B cell (primary cell): ENCODE results near the gene MARCHF4. TPM values are rescaled to one million over a fixed set of nuclear protein-coding genes. Genes with fewer than 3 reads are reported as not detected.
A peak's percentile ranks its signal among the peaks of the same experiment; 100 is the strongest.

Experiments used
- ATAC-seq: fragments of 200-7000 bp; cut with Tn5 transposase; one replicate; pipeline ENCODE4 v1.10.0; 2021; ENCODE audit warnings: low read depth, mild to moderate bottlenecking, moderate number of reproducible peaks, moderate library complexity
- CTCF ChIA-PET: fragments of 350-600 bp; sonication (Branson Sonifier 250); formaldehyde crosslinking; loops from one replicate; lab custom pipeline; 2021; ENCODE audit warnings: antibody characterized with exemption, inconsistent platforms; lab: Charles Lee
- POLR2A ChIA-PET: fragments of 350-600 bp; sonication (Branson Sonifier 250); formaldehyde crosslinking; loops from one replicate; lab custom pipeline; 2021; ENCODE audit warnings: antibody characterized with exemption; lab: Charles Lee
- DNase-seq: peaks from one replicate; pipeline ENCODE4 v3.0.0; 2013
- H2AFZ ChIP-seq: 2 replicates; pipeline ENCODE4 v1.6.1; 2012; ENCODE audit warnings: mild to moderate bottlenecking, low read depth, low read length; ENCODE audit not compliant: insufficient read depth, poor library complexity, severe bottlenecking
- H3K27ac ChIP-seq, 2 donors: 1 replicate in 1 of 2; 2 replicates in 1 of 2; pipeline ENCODE4 v1.5.1; 2012 to 2013; ENCODE audit warnings: low read length in 2 of 2, mild to moderate bottlenecking in 2 of 2, moderate library complexity in 1 of 2
- H3K27me3 ChIP-seq, 4 experiments: fragments of 200-600 bp in 1 of 4; sonication (generic) in 1 of 4; replicated peaks in 1 of 4; 1 replicate in 2 of 4; 2 replicates in 2 of 4; pipeline versions ENCODE4 v1.6.1 to v1.7.0; 2013 to 2016; ENCODE audit warnings: low read length in 3 of 4, mild to moderate bottlenecking in 2 of 4, mixed read lengths in 1 of 4, moderate library complexity in 1 of 4; ENCODE audit not compliant: insufficient read depth in 4 of 4, control insufficient read depth in 3 of 4; ENCODE audit errors: control extremely low read depth in 1 of 4
- H3K36me3 ChIP-seq, 2 experiments: replicated peaks in 1 of 2; 1 replicate in 1 of 2; 2 replicates in 1 of 2; pipeline versions ENCODE4 v1.6.1 to v1.7.1; 2013; ENCODE audit warnings: low read length in 1 of 2; ENCODE audit not compliant: insufficient read depth in 2 of 2, control insufficient read depth in 1 of 2; ENCODE audit errors: control extremely low read depth in 1 of 2, extremely low read depth in 1 of 2
- H3K4me1 ChIP-seq, 2 donors: fragments of 200-600 bp in 1 of 2; sonication (generic) in 1 of 2; 1 replicate in 1 of 2; 2 replicates in 1 of 2; pipeline versions ENCODE4 v1.5.1 to v1.6.1; 2013 to 2017; ENCODE audit warnings: low read length in 2 of 2; ENCODE audit not compliant: control insufficient read depth in 2 of 2, insufficient read depth in 2 of 2
- H3K4me2 ChIP-seq: replicated peaks from 2 replicates; pipeline ENCODE3; 2012; ENCODE audit warnings: mild to moderate bottlenecking, low read depth, low read length; ENCODE audit not compliant: poor library complexity, severe bottlenecking
- H3K4me3 ChIP-seq, 5 experiments: fragments of 200-600 bp in 1 of 5; sonication (generic) in 1 of 5; 1 replicate in 3 of 5; 2 replicates in 2 of 5; pipeline versions ENCODE4 v1.5.1 to v1.7.0; 2011 to 2016; ENCODE audit warnings: low read length in 4 of 5, mild to moderate bottlenecking in 4 of 5, low read depth in 2 of 5, control low read depth in 1 of 5, moderate library complexity in 1 of 5; ENCODE audit not compliant: insufficient read depth in 1 of 5; ENCODE audit errors: control extremely low read depth in 1 of 5, extremely low read depth in 1 of 5
- H3K79me2 ChIP-seq: fragments of 200-600 bp; sonication (generic); one replicate; pipeline ENCODE4 v1.6.0; 2016; ENCODE audit warnings: low read length; ENCODE audit not compliant: control insufficient read depth, insufficient read depth
- H3K9ac ChIP-seq: fragments of 200-600 bp; sonication (generic); 2 replicates; pipeline ENCODE4 v1.6.1; 2017; ENCODE audit warnings: mild to moderate bottlenecking, low read length, moderate library complexity
- H3K9me3 ChIP-seq, 3 donors: one replicate each; pipeline versions ENCODE4 v1.6.1 to v1.7.1; 2013; ENCODE audit warnings: low read length in 2 of 3; ENCODE audit not compliant: control insufficient read depth in 2 of 3, insufficient read depth in 1 of 3; ENCODE audit errors: control extremely low read depth in 1 of 3
- H4K20me1 ChIP-seq: 2 replicates; pipeline ENCODE4 v1.6.0; 2012; ENCODE audit warnings: mild to moderate bottlenecking, low read length; ENCODE audit not compliant: insufficient read depth, control insufficient read depth, poor library complexity, severe bottlenecking
- H3K27ac Mint-ChIP-seq: one replicate; pipeline ENCODE4 v1.8.0; 2021; ENCODE audit warnings: mixed read lengths
- H3K27me3 Mint-ChIP-seq: one replicate; pipeline ENCODE4 v1.8.0; 2021; ENCODE audit warnings: mixed read lengths
- H3K4me1 Mint-ChIP-seq: one replicate; pipeline ENCODE4 v1.8.0; 2021; ENCODE audit warnings: mixed read lengths
- H3K4me3 Mint-ChIP-seq: one replicate; pipeline ENCODE4 v1.8.0; 2021; ENCODE audit warnings: mixed read lengths
- H3K9me3 Mint-ChIP-seq: one replicate; pipeline ENCODE4 v1.8.0; 2022; ENCODE audit warnings: mixed read lengths; ENCODE audit not compliant: insufficient read depth
- EZH2 ChIP-seq: IDR thresholded peaks from 2 replicates; pipeline ENCODE4 v1.6.1; 2012; ENCODE audit warnings: borderline replicate concordance, low read depth, mild to moderate bottlenecking, moderate library complexity, low read length; ENCODE audit not compliant: insufficient read depth, poor library complexity, severe bottlenecking
- WGBS: methylation state at CpG from one replicate; pipeline ENCODE4 v1.1.5; 2013; ENCODE audit warnings: missing lambda C conversion rate; ENCODE audit not compliant: insufficient coverage; 5-methylcytosine and 5-hydroxymethylcytosine counted together
- intact Hi-C: fragments of 100-400 bp; cut with micrococcal nuclease; formaldehyde crosslinking; loops from one replicate; pipeline ENCODE4 v1.10.0; 2022
- polyA minus RNA-seq: library from RNA; depleted of rRNA, polyadenylated mRNA; stranded (reverse); fragments of >200 nt; gene quantifications from 2 replicates; pipeline ENCODE4 v1.2.3, GENCODE V29; 2012
- polyA plus RNA-seq: library from polyadenylated mRNA; depleted of rRNA; stranded (reverse); fragments of >200 nt; gene quantifications from 2 replicates; pipeline ENCODE4 v1.2.3, GENCODE V29; 2012
- total RNA-seq, 2 donors: library from RNA; stranded (reverse); fragments of 120-200 nt in 1 of 2; gene quantifications; 1 replicate in 1 of 2; 2 replicates in 1 of 2; pipeline versions ENCODE4 v1.2.3 to v1.2.4, GENCODE V29; 2013 to 2022
- TF ChIP-seq, protein P1 (sequence below): fragments of 200-600 bp; IDR thresholded peaks from one replicate; pipeline ENCODE4 v1.8.0; 2022; ENCODE audit warnings: antibody characterized with exemption, mild to moderate bottlenecking

MARCHF4 gene, protein sequence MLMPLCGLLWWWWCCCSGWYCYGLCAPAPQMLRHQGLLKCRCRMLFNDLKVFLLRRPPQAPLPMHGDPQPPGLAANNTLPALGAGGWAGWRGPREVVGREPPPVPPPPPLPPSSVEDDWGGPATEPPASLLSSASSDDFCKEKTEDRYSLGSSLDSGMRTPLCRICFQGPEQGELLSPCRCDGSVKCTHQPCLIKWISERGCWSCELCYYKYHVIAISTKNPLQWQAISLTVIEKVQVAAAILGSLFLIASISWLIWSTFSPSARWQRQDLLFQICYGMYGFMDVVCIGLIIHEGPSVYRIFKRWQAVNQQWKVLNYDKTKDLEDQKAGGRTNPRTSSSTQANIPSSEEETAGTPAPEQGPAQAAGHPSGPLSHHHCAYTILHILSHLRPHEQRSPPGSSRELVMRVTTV
- not detected in 2 replicates for total RNA-seq
- total RNA-seq (2013): not detected
- polyA plus RNA-seq: not detected in 2 replicates
- not detected in 2 replicates for polyA minus RNA-seq

DNA sequence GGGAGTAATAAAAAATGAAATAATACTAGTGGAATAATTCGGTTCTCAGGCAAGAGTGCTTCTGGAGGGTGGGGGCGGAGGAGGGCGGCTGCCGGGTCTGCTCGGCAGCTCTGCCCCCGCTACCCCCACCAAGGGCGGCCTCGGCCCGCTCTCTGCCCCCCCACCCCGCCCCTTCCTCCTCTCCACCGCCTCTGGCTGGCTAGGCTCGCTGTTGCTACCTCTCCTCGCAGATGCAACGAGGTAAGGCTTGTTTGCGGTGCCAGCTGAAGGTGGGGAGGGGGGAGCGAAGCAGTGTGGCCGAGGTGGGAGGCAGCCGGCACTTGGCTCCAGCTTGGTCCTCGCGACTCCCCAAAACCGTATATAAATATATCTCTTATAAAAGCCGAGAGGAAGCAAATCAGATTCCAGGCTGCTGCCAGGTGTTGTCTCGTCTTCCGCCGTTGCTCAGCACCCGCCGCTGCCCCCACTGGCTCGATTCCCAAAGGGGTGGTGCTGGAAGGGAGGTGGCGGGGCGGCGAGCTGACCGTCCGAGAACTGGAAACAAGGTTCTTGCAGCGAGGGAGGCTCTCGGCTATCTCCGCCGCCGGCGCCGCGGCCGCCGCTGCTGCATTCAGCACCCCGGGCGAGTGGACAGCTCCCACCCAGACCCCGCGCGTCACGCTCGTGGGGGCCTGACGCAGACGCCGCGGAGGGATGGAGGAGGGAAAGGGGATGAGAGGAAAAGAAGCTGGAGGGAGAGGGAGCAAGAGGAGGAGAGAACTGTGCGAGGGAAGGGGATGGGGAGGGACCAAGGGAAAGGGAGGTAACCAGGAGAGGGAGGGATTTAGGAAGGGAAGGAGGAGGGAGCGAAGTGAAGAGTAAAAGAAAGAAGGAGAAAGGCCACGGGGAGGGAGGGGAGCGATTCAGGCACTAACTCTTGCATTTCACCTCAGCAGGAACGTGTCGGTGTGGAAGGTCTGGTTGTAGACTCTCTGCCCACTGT lies at the start of gene MARCHF4:
Gene MARCHF4, minus strand, starts transcription at position 763 of the 982 bp plus-strand sequence. CDS start 2,223 bp downstream, outside the sequence.
- 4% methylated on average over 33 of the region's 60 CpGs for WGBS
- intact Hi-C loops: no loop called here
- peaks cover 0 to 17% (median 0%) of the 10 kb centered on the region in 3 donors for H3K9me3 ChIP-seq
- peak; percentile 54 for ATAC-seq
- Mint-ChIP-seq H3K9me3 (no peaks in the 10 kb centered on the region), H3K4me1 (peaks cover 12% of the 10 kb centered on the region), H3K4me3 (peak within 1 kb of the TSS; percentile 21), H3K27me3 (peaks cover 68% of the 10 kb centered on the region), H3K27ac (no peak within 1 kb of the TSS)
- peaks cover 0 to 56% (median 48%) of the 10 kb centered on the region in 4 experiments for H3K27me3 ChIP-seq
- H2AFZ ChIP-seq: no peak within 1 kb of the TSS
- H4K20me1 ChIP-seq: no peaks in the 10 kb centered on the region
- no peaks in the 10 kb centered on the region for H3K79me2 ChIP-seq
- no peak within 1 kb of the TSS for H3K4me3 ChIP-seq
- H3K9ac ChIP-seq: no peak within 1 kb of the TSS
- no peak for TF ChIP-seq EZH2
- TF ChIP-seq, protein P1, sequence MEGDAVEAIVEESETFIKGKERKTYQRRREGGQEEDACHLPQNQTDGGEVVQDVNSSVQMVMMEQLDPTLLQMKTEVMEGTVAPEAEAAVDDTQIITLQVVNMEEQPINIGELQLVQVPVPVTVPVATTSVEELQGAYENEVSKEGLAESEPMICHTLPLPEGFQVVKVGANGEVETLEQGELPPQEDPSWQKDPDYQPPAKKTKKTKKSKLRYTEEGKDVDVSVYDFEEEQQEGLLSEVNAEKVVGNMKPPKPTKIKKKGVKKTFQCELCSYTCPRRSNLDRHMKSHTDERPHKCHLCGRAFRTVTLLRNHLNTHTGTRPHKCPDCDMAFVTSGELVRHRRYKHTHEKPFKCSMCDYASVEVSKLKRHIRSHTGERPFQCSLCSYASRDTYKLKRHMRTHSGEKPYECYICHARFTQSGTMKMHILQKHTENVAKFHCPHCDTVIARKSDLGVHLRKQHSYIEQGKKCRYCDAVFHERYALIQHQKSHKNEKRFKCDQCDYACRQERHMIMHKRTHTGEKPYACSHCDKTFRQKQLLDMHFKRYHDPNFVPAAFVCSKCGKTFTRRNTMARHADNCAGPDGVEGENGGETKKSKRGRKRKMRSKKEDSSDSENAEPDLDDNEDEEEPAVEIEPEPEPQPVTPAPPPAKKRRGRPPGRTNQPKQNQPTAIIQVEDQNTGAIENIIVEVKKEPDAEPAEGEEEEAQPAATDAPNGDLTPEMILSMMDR: no peak
- ChIA-PET POLR2A (no interaction called here), CTCF (no interaction called here)
- peaks cover 8 to 19% of the 10 kb centered on the region in 2 donors for H3K4me1 ChIP-seq
- H3K36me3 ChIP-seq: no peaks in the 10 kb centered on the region
- H3K27ac ChIP-seq: no peak within 1 kb of the TSS
- DNase-seq: peak; percentile 54
- H3K4me2 ChIP-seq: peak within 1 kb of the TSS; percentile 50
